Measurements from ENCODE around the gene MLF2.

MLF2 gene

GRCh38 chr12:6778217-6778573 lies 25.3 kb upstream of the MLF2 start:
- Histone ChIP-seq H3K9ac (ENCODE audit: low read length) (peak overlapping the region; percentile 30; the same call in 1 of the 2 replicates), H3F3A (ENCODE audit: insufficient read depth, low read length) (peaks cover under 1% of the 10 kb centered on the region; the same call in 1 of the 2 replicates), H3K27ac (ENCODE audit: low read length) (no peak overlapping the region), H3K4me2 (ENCODE audit: low read depth, low read length) (peak overlapping the region; percentile 97), H3K9me3 (replicated peaks; ENCODE audit: insufficient read depth, low read length) (no peaks in the 10 kb centered on the region), H3K9me2 (replicated peaks; ENCODE audit: insufficient read depth, low read length) (no peaks in the 10 kb centered on the region), H3K4me3 (ENCODE audit: low read length) (peak overlapping the region; percentile 64), H3K4me1 (ENCODE audit: low read length) (peaks cover 23% of the 10 kb centered on the region), H3K79me2 (ENCODE audit: low read length) (no peaks in the 10 kb centered on the region), H3K36me3 (replicated peaks; ENCODE audit: insufficient read depth, low read length) (no peaks in the 10 kb centered on the region), H3K27me3 (replicated peaks; ENCODE audit: insufficient read depth, low read length) (0 out of 2 replicates have a peak, but pooled peaks cover 11% of the 10 kb centered on the region), H2AFZ (ENCODE audit: low read length) (peak overlapping the region; percentile 91), H4K20me1 (ENCODE audit: insufficient read depth, low read length) (no peaks in the 10 kb centered on the region)
- DNase-seq: no peak
- TF ChIP-seq EZH2 (optimal IDR thresholded peaks at IDR 0.05; ENCODE audit: low read depth, low read length): no peak
- no peak for TF ChIP-seq CTCF (IDR thresholded peaks at IDR 0.05; ENCODE audit: low read length)
- no peak for TF ChIP-seq EZH2phosphoT487 (IDR thresholded peaks at IDR 0.05; ENCODE audit: low read length)

- TF ChIP-seq CTCF (IDR thresholded peaks at IDR 0.05; ENCODE audit: low read length): no peak
- no peak for TF ChIP-seq EZH2 (optimal IDR thresholded peaks at IDR 0.05; ENCODE audit: low read depth, low read length)
- TF ChIP-seq EZH2phosphoT487 (IDR thresholded peaks at IDR 0.05; ENCODE audit: low read length): no peak
- Histone ChIP-seq H3K4me2 (ENCODE audit: low read depth, low read length) (no peak overlapping the region), H3K27ac (ENCODE audit: low read length) (no peak overlapping the region), H3K36me3 (replicated peaks; ENCODE audit: insufficient read depth, low read length) (no peaks in the 10 kb centered on the region), H4K20me1 (ENCODE audit: insufficient read depth, low read length) (no peaks in the 10 kb centered on the region), H3K4me1 (ENCODE audit: low read length) (peaks cover 15% of the 10 kb centered on the region), H2AFZ (ENCODE audit: low read length) (no peak overlapping the region), H3K27me3 (replicated peaks; ENCODE audit: insufficient read depth, low read length) (peaks cover 11% of the 10 kb centered on the region; the same call in 1 of the 2 replicates), H3K9ac (ENCODE audit: low read length) (no peak overlapping the region), H3K9me3 (replicated peaks; ENCODE audit: insufficient read depth, low read length) (no peaks in the 10 kb centered on the region), H3F3A (ENCODE audit: insufficient read depth, low read length) (no peaks in the 10 kb centered on the region), H3K4me3 (ENCODE audit: low read length) (no peak overlapping the region), H3K79me2 (ENCODE audit: low read length) (no peaks in the 10 kb centered on the region), H3K9me2 (replicated peaks; ENCODE audit: insufficient read depth, low read length) (no peaks in the 10 kb centered on the region)
- no peak for DNase-seq
Measured at GRCh38 chr12:6777386-6777785, 24.4 kb upstream of the MLF2 start.

GRCh38 chr12:6775185-6776174 lies 22.5 kb upstream of the MLF2 start:
- Histone ChIP-seq H3K4me2 (ENCODE audit: low read depth, low read length) (peak overlapping the region; percentile 39), H3K79me2 (ENCODE audit: low read length) (no peaks in the 10 kb centered on the region), H2AFZ (ENCODE audit: low read length) (no peak overlapping the region), H3K36me3 (replicated peaks; ENCODE audit: insufficient read depth, low read length) (no peaks in the 10 kb centered on the region), H3K27me3 (replicated peaks; ENCODE audit: insufficient read depth, low read length) (peaks cover 11% of the 10 kb centered on the region; the same call in 1 of the 2 replicates), H4K20me1 (ENCODE audit: insufficient read depth, low read length) (no peaks in the 10 kb centered on the region), H3F3A (ENCODE audit: insufficient read depth, low read length) (0 out of 2 replicates have a peak, but pooled peaks cover 5% of the 10 kb centered on the region), H3K4me1 (ENCODE audit: low read length) (peaks cover 13% of the 10 kb centered on the region), H3K9me3 (replicated peaks; ENCODE audit: insufficient read depth, low read length) (no peaks in the 10 kb centered on the region), H3K9me2 (replicated peaks; ENCODE audit: insufficient read depth, low read length) (no peaks in the 10 kb centered on the region), H3K27ac (ENCODE audit: low read length) (no peak overlapping the region), H3K4me3 (ENCODE audit: low read length) (no peak overlapping the region), H3K9ac (ENCODE audit: low read length) (no peak overlapping the region)
- no peak for DNase-seq
- TF ChIP-seq EZH2phosphoT487 (IDR thresholded peaks at IDR 0.05; ENCODE audit: low read length) (no peak), EZH2 (optimal IDR thresholded peaks at IDR 0.05; ENCODE audit: low read depth, low read length) (no peak), CTCF (IDR thresholded peaks at IDR 0.05; ENCODE audit: low read length) (no peak)
